ENCODE results near the gene GNAQ.
A peak's percentile ranks its signal among the peaks of the same experiment; 100 is the strongest.

The GNAQ gene

DNA sequence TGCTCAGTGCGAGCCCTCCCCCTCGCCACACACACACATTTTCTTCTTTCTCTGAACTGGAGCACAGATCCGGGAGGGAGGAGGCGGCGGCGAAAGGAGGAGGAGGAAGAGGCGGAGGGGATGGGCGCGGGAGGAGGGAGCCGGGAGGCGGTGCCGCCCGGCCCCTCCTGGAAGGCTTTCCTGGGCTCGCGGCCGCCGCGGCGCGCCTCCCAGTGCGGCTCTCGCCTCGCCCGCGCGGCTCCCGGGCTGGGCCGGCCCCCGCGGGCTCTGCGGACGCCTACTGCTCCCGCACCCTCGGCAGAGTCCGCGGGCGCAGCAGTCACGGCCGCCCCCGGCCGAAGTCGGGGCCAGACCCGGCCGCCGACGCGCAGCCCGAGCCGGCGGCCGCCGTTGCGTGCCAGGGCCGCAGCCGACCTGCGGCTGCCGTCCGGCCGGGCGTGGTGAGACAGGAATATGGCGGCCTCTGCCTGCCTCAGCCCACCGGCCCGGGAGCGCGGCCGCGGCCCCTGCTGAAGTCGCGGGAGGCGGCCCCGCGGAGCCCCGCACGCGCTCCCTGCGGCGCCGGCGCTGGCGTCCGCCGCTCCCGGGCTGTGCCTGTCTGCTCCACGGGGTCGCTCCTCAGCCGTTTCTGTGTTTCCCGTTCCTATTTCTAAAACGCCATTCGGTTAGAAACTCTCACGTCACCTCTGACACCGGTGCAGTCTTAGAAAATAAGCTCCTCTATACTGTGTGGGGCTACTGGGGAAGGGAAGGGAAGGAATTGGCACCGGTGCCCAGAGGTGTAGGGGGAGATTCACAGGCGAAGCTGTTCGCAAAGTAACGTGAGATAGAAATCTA, 500 bp upstream of the GNAQ start:
- peak; percentile 45 to 55 for ATAC-seq

DNA sequence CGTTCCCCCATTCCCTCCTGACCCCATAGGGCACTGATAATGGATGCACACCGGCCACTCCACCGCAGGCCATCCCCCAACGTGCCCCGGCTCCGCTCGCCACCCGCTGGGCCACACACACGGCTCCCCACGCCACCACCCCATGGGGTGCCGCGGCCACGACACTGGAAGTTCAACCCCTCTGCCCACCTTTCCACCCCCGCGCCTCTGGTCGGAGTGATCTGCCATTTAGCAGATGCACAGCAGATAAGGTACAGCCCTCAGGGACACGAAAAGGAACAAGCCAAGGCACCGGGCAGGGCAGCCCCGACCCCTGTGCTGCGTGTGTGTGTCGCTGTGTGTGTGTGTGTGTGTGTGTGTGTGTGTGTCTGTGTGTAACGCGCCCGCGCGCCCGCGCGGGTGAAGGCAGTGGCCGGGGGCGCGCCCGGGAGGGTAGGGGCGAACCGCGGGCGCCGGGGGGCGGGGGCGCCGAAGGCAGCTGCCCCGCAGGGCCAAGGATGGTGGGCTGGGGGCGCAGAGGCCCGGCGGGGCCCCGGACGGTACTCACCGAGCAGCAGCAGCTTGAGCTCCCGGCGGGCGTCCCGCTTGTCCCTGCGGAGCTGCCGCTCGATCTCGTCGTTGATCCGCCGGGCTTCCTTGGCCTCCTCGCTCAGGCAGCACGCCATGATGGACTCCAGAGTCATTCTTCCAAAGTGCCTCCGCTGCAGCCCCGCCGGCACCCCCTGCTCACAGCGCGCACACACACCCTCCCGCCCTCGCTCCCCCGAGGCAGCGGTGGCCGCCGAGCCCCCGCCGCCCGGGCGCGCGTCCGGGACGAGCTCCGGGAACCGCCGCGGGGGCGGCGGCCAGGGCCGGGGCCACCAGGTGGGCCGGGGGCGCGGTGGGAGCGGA, 813 bp downstream of the GNAQ start:
- ATAC-seq = peak; percentile 14 to 27

DNA sequence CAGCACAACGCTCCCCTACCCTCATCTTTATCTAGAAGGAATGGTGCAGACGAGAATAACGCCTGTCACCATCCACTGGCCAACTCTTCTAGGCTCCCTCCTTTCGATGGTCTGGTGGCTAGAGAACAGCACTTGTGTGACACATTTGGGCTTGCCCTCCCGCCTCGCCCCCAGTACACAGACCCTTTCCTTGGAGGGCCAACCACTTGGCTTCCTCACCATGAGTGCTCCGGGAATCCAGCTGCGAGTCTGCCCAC, 1.4 kb downstream of the GNAQ start:
- no peak for ATAC-seq

DNA sequence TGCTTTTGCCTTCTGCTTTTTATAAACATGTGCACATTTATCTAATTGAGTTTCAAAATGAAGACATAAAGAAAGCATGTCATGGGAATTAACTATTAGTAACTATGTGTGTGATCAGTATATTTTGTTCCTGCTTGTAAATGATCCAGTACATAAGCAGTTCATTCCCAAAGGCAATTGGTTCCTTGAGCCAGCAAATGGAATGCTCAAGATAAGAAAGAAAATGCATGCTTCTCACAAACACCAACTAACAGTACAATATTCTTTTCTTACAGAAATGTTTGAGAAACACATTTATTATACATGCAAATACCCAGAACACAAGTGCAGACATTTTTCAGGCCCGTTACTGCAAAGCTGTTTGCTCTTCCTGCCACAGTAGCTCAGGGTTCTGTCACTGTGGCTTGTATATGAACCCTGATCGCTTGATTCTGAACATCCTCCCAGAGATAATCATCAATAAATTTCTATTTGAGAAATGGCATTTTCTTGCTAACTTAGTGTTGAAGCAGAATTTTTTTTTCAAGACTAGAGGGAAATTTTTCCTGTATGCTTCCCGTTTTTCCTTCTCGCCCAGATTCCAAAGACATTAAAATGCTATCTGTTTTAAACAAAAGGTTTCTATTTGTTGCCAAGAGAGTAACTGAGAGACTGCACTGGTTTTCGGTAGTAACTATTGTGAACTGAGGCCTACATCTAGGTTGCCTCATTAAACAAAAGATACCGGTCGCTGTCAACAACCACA, 1.9 kb downstream of the GNAQ start:
- ATAC-seq = no peak

DNA sequence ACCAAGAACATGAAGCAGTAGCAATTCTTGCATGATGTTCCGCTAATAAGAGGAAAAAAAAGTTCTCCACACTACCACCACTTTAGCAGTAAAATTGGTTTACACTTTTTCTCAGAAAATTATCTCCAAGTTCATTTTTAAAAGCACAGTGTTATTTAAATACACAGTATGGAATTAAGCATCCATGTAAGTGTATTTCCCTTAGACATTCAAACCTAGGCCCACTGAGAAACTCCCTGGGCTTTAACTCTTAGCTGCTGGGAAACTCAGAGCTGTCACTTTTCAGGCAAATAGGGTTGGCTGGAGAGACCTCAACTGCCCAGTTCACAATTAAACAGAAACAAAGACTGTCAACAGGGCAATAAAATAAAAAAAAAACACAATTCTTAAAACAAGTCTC, 2.7 kb downstream of the GNAQ start:
- no peak for ATAC-seq

DNA sequence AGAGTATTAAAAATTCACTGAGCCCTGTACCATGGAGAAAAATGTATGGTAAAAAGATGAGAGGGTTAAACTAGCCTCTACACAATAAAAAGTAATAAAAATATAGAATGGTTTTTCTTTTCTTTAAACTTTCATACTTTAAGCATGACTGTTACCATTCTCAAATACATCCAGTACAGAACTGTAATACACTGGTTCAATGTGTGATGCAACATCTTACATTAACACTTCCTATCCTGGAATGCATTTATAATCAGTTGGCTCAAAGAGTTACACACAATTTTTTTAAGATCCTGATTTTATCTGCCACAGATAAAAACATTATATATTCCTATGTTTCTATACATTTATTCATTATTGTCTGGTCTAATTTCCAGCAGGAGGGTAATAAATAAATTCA, 4.7 kb downstream of the GNAQ start:
- no peak for ATAC-seq

DNA sequence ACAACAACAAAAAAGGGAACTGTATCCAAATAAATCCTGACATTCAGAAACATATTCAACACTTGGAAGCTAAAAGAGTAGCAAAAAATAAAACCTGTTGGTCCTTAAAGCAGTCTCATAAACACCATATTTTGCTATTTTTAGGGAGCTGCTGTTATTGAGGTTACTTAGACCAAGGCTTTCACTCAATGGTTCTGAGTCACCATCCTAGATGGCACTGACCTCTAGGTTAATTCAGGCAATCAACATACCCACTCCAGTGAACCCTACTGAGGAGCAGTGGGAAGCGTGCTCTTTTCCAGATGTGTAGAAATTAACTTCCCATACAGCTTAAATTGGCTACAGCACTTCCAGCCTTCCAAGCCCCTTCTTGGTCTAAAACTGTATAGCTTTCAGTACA, 5.2 kb downstream of the GNAQ start:
- ATAC-seq = no peak

DNA sequence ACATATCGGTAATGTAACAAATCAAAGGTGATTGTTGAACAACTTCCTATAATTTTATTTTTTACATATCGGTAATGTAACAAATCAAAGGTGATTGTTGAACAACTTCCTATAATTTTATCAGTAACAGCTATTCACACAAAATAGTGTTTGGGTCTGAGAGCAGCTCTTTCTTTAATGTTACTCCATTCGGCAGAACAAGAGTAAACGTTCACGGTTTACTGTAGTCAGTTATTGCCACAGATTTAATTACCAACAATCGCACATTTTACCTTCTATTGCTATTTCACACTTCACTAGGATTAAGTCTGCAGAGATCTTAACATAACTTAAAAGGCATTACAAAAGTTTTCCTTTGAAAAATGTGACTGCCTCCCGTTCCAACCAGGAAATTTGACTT, 6.4 kb downstream of the GNAQ start:
- ATAC-seq = no peak

DNA sequence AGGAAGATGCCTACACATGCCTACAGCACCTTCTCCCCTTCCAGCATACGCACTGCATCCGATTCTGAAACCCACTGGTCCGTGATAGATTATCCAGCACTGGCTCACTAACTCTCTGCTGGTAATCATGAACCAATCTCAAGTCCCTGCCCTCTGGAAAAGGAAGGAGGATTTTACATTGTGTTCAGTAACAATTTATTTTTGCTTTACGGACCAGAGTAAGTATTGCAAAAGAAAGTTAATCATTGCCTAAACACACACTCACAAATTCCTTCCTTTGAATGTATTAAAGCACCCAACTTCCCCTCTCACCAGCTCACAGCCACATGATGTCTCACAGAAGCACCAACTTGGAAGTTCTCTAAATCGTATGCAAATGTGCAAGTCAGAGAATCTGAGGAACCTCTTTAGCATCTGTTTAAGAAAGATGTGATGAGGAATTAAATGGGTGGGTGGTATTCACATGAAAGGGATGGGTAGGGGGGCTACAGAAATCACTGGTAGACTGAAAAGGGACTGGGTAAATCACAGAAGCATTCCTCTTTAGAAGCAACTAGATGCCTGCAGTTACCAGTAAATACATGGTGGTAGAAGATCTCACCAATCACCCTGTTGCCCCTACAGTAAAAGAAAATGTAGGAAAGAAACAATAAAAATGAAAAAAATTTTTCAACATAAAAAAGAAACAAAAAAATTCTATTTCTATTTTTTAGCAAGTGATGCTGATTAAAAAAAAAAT, 8.4 kb downstream of the GNAQ start:
- no peak for ATAC-seq

DNA sequence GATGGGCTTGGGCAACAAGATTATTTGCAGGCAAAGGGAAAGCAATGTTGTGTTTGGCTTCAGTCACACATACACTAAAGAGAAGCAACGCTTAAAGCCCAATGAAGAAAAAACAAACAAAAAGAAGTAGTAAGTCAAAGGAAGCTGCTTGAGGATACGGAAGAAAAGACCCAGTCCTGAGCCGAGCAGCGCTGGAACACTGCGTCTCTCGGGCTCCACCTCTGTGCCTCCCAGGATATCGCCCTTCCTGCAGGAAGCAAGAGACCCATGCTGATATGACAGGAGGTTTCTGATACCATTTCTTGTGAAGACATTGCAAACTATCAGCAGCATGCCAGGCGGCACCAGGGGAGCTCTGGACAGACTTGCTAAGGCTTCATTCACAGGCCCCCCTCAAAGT, 9.9 kb downstream of the GNAQ start:
- ATAC-seq = no peak

DNA sequence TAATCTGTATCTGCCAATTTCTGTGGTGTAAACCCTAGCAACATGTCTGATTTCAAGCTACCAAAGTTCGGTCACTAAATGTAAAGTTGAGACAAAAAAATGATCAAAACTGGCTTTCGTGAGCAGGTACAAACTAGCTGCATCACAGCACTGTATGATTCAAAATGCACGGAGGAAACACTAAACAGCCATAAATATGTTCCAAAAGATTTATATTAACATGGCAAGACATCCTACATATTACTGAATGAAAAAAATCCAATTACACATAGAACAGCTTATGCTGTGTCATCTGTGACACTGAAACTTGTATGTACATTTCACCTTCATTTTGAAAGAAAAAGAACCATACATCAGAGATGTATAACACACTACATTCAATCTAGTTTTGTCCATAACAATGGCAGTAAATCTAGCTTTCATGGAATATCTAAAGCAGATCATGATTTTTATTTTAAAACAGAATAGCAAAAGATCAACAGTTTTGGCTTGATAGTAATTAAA, 14.4 kb downstream of the GNAQ start:
- ATAC-seq = no peak

DNA sequence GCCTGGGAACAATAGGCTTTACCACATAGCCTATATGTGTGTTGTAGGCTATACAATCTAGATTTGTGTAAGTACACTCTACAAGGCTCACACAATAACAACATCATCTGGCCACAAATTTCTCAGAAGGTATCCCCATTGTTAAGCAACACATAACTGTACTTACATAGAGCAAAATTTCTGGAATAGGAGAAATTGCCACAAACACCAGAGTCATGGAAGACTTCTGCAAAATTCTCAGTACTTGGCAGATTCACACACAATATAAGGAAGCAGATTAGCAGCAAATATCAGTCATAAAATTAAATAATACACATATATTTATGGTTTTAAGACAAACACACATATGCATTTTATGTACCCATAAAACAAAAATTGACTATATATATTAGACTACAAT, 16.4 kb downstream of the GNAQ start:
- ATAC-seq = no peak

DNA sequence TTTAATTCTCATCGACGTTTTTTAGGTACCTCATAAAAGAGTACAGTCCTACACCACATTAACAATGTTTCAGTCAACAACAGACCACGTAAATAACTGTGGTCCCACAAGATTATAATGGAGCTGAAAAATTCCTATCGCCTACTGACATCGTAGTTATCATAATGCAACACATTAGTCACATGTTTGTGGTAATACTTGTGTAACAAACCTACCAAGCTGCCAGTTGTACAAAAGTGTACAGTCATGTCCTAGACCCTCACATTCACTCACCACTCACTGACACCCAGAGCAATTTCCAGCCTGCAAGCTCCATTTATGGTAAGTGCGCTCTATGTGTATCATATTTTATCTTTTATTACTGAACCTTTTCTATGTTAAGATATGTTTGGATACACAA, 16.8 kb downstream of the GNAQ start:
- no peak for ATAC-seq

DNA sequence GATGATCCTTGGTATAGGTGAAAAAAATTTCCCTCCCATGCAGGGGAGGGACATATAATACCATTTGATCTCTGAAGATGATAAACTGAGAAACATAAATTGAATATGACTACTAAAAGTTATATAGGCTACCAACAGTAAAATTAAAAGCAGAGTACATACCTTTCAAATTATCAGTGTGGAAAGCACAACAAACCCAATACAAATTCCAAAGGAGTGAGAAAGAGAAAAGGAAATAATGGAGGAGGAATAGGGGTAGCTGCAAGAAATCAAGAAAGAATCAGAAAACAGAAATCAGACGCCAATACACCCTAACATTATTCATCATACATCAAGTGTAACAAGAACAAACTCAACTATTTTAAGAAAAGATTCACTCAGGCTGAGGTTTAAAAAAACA, 17.7 kb downstream of the GNAQ start:
- ATAC-seq = no peak

DNA sequence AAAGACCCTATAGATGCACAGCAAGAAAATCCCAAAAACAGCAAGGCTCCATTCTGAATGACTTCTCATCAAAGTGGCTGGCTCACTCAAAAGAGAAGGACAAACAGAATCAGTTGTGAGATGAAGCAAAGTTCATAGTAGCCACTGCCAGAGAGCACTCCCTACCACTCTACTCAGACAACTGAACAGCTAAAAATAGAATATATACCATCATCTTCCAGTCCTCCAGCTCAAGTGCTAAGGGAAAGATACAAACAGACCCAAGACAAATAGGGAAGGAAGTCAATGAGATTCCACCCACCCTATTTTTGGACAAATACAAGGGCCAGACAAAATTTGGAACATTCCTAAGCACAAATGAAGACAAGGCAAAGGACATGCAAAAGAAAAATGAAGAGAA, 20.6 kb downstream of the GNAQ start:
- ATAC-seq = peak in 1 of 2 donors; percentile 28

DNA sequence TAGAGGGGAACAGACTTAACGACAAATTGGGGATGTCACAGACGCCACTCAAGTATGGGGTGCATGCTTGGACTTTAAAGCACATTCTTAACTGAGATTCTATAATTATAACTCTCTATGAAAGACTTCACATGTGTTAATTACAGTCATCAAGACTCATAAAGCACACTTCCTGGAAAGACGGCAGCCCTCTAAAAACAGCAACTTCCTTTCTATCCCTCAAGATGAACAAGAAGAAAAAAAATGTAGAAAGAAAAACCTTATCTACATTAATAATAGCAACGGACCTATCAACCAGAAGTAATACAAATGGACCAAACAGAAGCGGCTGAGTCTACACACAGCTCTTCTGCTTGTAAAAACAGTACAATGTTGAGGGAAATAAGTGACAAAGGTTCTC, 21.2 kb downstream of the GNAQ start:
- ATAC-seq = peak; percentile 53 to 69

DNA sequence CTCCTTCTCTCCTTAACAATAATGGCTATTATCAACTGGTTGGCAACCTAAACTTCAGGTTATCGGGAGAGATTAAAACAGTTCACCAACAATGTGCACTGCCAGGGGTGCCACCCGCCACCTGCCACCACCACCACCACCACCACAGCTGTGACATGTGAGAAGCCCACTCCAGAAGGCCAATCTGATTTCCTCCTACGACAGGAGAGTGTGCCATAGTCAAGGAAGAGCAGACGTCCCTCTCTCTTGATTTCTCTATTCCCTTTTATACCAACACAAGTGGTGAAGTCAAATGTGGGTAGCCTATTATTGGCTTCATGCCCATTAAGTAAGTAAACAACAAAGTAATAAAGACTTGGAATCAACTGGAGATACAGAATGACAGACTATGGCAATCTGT, 22.4 kb downstream of the GNAQ start:
- no peak for ATAC-seq

DNA sequence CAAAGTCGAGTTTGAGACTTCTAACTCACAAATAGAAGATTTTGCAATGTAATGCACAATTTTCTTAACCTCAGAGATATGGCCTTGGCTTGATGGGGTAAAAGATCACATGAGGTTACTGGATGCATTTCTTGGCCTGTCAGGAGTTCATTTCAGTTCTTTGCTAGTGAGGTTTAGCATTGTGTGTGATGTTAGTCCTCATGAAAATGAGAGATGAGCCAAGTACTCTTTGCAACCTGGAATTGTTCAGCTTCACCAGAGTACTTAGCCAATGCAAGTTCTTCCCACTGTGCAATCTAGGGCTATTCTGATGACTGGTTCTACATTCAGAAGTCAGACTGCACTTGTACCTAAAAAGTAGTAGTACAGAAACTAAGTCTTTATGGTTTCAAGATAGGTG, 24.9 kb downstream of the GNAQ start:
- ATAC-seq = no peak

DNA sequence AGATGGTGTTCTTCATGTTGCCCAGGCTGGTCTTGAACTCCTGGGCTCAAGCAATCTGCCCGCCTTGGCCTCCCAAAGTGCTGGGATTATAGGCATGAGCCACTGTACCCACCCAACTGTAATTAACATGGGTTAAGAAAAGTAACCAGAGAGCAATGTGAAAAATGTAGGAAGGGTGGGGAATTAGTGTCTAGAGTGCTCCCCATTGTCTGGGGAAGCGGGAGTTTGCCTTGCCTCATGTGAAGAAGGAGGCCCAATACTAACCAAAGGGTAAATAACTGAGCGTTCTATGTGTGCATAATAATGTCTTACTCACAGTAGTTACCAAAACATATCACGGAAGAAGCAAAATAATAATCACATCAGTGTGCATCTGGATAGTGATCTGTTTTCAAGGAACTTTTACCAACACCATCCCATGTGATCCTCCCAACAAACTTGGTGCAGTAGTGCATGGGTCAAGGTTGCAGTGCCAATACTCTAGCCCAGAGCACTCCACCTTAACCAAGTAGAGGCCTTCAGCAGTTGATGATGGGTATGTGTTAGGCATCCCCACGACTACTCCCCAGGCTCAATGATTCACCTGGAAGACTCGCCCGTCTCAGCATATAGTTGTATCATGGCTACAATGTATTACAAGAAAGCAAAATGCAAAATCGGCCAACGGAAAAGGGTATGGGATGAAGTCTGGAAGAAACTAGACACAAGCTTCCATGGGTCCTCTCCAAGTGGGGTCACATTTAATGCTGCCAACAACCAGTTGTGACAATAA, 26.2 kb downstream of the GNAQ start:
- ATAC-seq = no peak

DNA sequence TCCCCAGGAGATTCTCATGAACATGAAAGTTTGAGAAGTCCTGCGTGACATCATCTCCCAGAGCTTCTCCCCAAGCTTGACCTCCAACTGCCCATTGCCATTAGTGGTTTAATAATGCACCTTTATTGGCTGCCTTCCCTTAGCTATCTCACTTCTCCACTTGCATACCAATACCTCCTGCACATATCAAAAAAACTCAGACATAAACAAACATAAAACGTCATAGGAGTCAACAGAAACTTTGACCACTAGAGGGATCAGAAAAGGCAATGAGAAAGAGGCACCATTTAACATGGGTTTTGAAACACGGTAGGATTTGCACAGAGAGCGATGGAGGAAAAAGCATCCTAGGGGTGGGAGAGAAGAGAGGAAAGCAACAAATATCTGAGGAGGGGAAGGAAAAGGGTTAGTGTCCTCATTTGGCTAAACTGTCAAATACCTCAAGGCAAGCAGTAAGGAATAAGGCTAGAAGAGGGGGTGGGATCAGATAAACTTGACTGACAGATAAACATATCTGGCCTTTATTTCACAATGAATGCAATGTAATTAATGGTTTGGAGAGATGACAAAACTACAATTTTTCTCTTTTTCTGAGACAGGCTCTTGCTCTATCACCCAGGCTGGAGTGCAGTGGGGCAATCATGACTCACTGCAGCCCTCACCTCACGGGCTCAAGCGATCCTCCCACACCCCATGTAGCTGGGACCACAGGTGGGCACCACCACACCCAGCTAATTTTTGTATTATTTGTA, 27.0 kb downstream of the GNAQ start:
- no peak for ATAC-seq

DNA sequence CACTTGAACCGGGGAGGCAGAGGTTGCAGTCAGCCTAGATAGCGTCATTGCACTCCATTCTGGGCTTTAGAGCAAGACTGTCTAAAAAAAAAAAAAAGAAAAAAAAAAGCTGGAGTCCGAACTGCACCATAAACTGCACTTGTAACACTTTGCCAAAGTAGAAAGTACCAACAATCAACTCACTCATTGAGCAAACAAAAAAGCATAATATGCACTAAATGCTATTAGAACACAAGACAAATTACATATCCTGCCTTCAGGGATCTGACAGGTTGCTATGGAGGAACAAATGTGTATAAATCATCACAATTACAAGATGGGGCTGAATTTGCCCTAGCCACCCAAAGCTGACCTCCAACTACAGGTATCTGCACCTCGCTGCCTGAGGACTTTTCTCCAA, 27.9 kb downstream of the GNAQ start:
- ATAC-seq = no peak

Measured in activated CD4-positive, CD25-positive, alpha-beta regulatory T cell treated with anti-CD3 and anti-CD28 coated beads, Interleukin-2, amount 50 U/mL, for 24 hours (primary cell).